ENCODE measurements around the gene ARHGAP9. TPM values are rescaled to one million over a fixed set of nuclear protein-coding genes. Genes with fewer than 3 reads are reported as not detected.
"Not testable (repeated sequence)": the region's sequence is repeated elsewhere in the genome, so short reads cannot be mapped to it uniquely, and the experiment has no call there.

The ARHGAP9 gene
- total RNA-seq, 2 donors from 2014 or later, result 225 to 295 TPM

DNA sequence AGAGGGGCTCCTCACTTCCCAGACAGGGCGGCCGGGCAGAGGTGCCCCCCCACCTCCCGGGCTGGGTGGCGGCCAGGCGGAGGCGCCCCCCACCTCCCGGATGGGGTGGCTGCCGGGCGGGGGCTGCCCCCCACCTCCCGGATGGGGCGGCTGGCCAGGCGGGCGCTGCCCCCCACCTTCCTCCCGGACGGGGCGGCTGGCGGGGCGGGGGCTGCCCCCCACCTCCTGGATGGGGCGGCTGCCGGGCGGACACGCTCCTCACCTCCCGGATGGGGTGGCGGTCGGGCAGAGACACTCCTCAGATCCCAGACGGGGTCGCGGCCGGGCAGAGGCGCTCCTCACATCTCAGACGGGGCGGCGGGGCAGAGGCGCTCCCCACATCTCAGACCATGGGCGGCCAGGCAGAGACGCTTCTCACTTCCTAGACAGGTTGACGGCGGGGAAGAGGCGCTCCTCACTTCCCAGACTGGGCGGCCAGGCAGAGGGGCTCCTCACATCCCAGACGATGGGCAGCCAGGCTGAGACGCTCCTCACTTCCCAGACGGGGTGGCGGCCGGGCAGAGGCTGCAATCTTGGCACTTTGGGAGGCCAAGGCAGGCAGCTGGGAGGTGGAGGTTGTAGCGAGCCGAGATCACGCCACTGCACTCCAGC lies 15.5 kb upstream of the ARHGAP9 start:
- H3K4me1 Mint-ChIP-seq, result peaks cover 18% of the 10 kb centered on the region
- not testable (repeated sequence) for H3K9me3 ChIP-seq (ENCODE audit: control insufficient read depth, low read length, poor library complexity, severe bottlenecking); H3K4me3 Mint-ChIP-seq; DNase-seq; H3K27ac Mint-ChIP-seq; H3K27me3 Mint-ChIP-seq; ATAC-seq
- H3K36me3 Mint-ChIP-seq (ENCODE audit: low read depth), result peaks cover 14% of the 10 kb centered on the region

DNA sequence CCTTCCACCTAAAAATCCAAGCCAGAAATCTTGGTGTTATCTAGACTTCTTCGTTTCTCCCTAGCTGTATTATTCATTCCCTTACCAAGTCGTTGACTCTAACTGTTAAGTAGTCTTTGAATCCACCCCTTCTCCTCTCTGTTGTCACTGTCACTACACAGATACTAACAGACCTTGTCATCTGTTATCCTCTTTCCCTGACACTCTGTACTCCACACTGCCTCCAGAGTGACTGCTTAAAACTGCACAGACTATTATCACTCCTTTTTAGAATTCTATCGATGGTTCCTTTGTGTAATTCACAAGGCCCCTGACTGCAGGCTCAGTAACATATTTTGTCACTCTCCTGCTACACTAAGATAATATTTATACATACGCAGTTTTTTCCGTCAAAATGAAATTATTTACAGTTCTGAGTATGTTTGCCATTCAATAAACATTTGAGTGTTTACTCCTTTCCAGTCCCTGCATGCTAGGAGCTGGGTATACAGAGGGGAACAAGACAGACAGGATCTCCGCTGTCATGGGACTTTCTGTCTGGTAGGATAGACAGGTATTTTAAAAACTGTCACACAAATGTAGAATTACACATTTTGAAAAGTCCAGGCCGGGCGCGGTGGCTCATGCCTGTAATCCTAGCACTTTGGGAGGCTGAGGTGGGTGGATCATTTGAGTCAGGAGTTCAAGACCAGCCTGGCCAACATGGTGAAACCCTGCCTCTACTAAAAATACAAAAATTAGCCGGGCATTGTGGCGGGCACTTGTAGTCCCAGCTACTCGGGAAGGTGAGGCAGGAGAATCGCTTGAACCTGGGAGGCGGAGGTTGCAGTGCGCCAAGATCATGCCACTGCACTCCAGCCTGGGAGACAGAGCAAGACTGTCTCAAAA lies 12.0 kb upstream of the ARHGAP9 start:
- no peak for ATAC-seq
- Mint-ChIP-seq H3K4me1 (peaks cover 26% of the 10 kb centered on the region), H3K36me3 (ENCODE audit: low read depth) (peaks cover 8% of the 10 kb centered on the region), H3K4me3 (peak overlapping the region; percentile 15), H3K27me3 (no peaks in the 10 kb centered on the region), H3K27ac (peak overlapping the region; percentile 71)
- no peak for DNase-seq
- no peaks in the 10 kb centered on the region for H3K9me3 ChIP-seq (ENCODE audit: control insufficient read depth, low read length, poor library complexity, severe bottlenecking)

DNA sequence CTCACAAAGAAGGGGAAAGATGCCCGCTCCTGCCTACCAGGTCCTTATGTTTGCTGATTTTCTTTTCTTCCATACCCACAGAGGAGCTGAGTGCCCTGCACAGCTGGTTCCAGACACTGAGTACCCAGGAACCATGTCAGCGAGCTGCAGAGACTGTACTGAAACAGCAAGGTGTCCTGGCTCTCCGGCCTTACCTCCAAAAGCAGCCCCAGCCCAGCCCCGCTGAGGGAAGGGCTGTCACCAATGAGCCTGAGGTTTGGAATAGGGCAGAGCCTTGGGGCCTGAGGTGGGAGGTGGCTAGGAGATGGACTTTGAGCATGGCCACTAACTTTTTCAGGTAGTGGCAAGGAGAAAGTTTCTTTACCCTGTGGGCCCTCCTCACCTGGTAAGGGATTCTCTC lies 10.5 kb upstream of the ARHGAP9 start:
- H3K36me3 Mint-ChIP-seq (ENCODE audit: low read depth), result peaks cover 8% of the 10 kb centered on the region
- H3K27me3 Mint-ChIP-seq, result no peaks in the 10 kb centered on the region
- ATAC-seq (no peak), DNase-seq (no peak)
- no peaks in the 10 kb centered on the region for H3K9me3 ChIP-seq (ENCODE audit: control insufficient read depth, low read length, poor library complexity, severe bottlenecking)
- H3K27ac Mint-ChIP-seq, result no peak overlapping the region
- H3K4me1 Mint-ChIP-seq, result peaks cover 26% of the 10 kb centered on the region
- H3K4me3 Mint-ChIP-seq, result no peak overlapping the region

DNA sequence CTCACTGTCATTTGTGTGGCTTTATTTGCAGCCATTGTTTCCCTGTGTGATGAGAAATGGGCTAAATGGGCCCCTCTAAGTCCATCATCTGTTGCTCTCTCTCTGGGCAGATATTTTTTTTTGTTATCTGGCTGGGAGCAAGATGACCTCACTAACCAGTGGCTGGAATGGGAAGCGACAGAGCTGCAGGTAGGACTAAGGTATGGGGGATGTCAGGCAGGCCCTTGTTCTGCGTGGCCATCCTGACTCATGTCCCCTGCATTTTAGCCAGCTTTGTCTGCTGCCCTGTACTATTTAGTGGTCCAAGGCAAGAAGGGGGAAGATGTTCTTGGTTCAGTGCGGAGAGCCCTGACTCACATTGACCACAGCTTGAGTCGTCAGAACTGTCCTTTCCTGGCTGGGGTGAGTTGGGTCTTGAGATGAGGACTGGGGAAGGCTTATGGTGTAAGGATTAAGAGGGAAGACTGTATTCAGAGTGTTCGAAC lies 9.5 kb upstream of the ARHGAP9 start:
- peaks cover 8% of the 10 kb centered on the region for H3K36me3 Mint-ChIP-seq (ENCODE audit: low read depth)
- DNase-seq (no peak), ATAC-seq (no peak)
- no peaks in the 10 kb centered on the region for H3K9me3 ChIP-seq (ENCODE audit: control insufficient read depth, low read length, poor library complexity, severe bottlenecking)
- peak overlapping the region; percentile 98 for H3K4me3 Mint-ChIP-seq
- peak overlapping the region; percentile 97 for H3K27ac Mint-ChIP-seq
- no peaks in the 10 kb centered on the region for H3K27me3 Mint-ChIP-seq
- H3K4me1 Mint-ChIP-seq, result peaks cover 26% of the 10 kb centered on the region

DNA sequence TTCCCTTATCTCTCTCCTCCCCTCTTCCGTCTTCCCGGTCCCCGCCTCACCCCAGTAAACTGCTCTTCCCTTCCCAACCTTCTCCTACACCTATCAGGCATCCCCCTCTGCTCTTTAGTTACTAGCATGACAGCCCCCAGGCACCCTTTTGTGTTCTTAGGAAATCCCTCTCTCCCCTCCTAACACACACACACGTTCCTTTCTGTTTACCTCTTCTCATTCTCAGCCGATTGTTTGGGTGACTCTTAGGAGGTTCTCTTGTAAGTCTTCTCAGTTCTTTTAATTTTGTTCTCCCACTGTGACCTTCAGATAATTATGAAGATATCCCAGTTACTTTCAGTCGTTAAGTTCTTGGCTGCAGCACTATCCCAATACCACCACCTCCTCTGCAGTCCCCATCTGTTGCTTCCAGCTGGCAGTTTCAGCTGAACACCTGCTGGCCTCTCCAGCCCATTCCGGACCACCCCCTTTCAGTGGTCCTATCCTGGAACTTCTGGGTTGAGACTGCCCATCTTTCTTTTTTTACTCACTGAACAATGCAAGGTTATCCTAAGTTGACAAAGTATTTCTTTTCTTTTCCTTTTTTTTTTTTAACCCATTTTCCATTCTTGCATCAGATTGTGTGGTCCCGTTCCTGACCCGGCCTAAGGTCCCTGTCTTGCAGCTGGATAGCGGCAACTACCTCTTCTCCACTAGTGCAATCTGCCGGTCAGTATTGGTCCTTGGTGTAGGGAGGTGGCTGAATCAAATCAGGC lies 8.9 kb upstream of the ARHGAP9 start:
- H3K36me3 Mint-ChIP-seq (ENCODE audit: low read depth), result peaks cover 8% of the 10 kb centered on the region
- no peak for DNase-seq
- ATAC-seq, result no peak
- no peaks in the 10 kb centered on the region for H3K9me3 ChIP-seq (ENCODE audit: control insufficient read depth, low read length, poor library complexity, severe bottlenecking)
- H3K27me3 Mint-ChIP-seq, result no peaks in the 10 kb centered on the region
- peak overlapping the region; percentile 98 for H3K4me3 Mint-ChIP-seq
- peaks cover 27% of the 10 kb centered on the region for H3K4me1 Mint-ChIP-seq
- peak overlapping the region; percentile 97 for H3K27ac Mint-ChIP-seq

DNA sequence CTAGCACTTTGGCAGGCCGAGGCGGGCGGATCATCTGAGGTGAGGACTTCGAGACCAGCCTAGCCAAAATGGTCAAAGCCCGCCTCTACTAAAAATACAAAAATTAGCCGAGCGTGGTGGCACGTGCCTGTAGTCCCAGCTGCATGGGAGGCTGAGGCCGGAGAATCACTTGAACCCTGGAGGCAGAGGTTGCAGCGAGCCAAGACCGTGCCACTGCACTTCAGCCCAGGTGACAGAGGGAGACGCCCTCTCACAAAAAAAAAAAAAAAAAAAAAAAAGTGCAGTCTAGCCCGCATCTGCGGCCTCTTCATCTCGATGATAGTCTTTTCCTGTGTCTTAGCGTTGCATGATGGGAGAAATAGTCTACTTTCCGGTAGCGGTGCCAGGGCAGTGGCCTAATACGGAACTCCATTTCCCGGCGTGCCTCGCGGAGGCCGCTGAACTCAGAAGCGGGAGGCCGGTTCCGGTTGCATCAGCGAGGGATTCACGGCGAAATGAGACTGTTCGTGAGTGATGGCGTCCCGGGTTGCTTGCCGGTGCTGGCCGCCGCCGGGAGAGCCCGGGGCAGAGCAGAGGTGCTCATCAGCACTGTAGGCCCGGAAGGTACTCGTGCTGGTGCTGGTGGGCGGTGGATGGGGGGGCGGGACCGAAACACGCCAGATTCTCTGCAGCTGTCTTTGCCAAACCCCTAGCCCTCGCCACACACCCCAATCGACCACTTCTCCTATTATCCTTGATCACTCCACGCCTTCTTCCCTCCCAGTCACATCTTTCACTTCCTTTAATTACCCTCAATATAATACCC lies 8.1 kb upstream of the ARHGAP9 start, which contains the start of gene MARS1:
Gene MARS1 (plus strand): TSS at position 472 of the 805 bp plus-strand sequence. CDS start 23 bp downstream, at position 495.
- H3K9me3 ChIP-seq (ENCODE audit: control insufficient read depth, low read length, poor library complexity, severe bottlenecking), result no peaks in the 10 kb centered on the region
- Mint-ChIP-seq H3K27ac (peak within 1 kb of the TSS; percentile 97), H3K4me1 (peaks cover 31% of the 10 kb centered on the region), H3K27me3 (no peaks in the 10 kb centered on the region), H3K4me3 (peak within 1 kb of the TSS; percentile 98), H3K36me3 (ENCODE audit: low read depth) (peaks cover 8% of the 10 kb centered on the region)
- DNase-seq (peak; percentile 80 to 87 (median 82)), ATAC-seq (peak; percentile 98)

DNA sequence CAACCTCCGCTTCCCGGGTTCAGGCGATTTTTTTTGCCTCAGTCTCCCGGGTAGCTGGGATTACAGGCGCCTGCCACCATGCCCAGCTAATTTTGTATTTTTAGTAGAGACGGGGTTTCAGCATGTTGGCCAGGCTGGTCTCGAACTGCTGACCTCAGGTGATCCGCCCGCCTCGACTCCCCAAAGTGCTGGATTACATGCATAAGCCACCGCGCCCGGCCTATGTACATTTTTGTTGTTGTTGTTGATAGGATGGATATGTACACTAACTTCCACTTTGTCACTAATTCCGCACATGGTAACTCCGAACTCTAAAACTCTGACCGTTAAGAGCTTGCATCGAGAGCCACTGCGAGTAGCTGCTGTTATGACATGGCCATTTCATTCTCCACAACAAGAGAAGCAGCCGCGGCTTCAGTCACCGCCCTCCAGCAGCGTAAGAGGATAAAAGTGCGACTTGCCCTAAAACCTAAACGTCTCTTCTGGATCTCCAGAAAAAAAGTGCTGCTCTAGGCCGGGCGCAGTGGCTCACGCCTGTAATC lies 7.5 kb upstream of the ARHGAP9 start:
- H3K4me3 Mint-ChIP-seq, result no peak overlapping the region

DNA sequence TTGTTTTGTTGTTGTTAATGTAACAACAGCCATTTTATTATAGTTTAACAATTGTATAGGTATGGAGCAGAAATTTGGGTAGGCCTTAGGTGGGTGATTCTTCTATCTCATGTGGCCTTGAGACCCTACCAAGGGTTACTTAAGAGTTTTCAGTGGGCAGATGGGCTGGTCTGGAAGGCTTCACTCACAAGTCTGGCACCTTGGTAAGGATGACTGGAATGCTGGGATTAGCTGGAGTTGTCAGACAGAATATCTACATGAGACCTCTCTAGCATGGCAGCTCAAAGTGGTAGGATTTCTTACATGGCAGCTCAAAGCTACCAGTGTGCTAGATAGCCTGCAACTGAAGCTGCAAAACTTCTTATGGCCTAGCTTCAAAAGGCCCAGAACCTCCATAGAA lies 6.0 kb upstream of the ARHGAP9 start:
- peaks cover 2% of the 10 kb centered on the region for H3K36me3 Mint-ChIP-seq (ENCODE audit: low read depth)
- no peak overlapping the region for H3K4me3 Mint-ChIP-seq
- H3K9me3 ChIP-seq (ENCODE audit: control insufficient read depth, low read length, poor library complexity, severe bottlenecking), result no peaks in the 10 kb centered on the region
- H3K4me1 Mint-ChIP-seq, result peaks cover 32% of the 10 kb centered on the region
- ATAC-seq (no peak), DNase-seq (no peak)
- H3K27ac Mint-ChIP-seq, result no peak overlapping the region
- no peaks in the 10 kb centered on the region for H3K27me3 Mint-ChIP-seq

More for the DNA sequence above, 7.5 kb upstream of the ARHGAP9 start:
- H3K36me3 Mint-ChIP-seq (ENCODE audit: low read depth), result peaks cover 8% of the 10 kb centered on the region
- no peaks in the 10 kb centered on the region for H3K27me3 Mint-ChIP-seq
- ATAC-seq, result no peak
- DNase-seq, result no peak
- H3K9me3 ChIP-seq (ENCODE audit: control insufficient read depth, low read length, poor library complexity, severe bottlenecking), result no peaks in the 10 kb centered on the region
- H3K4me1 Mint-ChIP-seq, result peaks cover 28% of the 10 kb centered on the region
- peak overlapping the region; percentile 97 for H3K27ac Mint-ChIP-seq

DNA sequence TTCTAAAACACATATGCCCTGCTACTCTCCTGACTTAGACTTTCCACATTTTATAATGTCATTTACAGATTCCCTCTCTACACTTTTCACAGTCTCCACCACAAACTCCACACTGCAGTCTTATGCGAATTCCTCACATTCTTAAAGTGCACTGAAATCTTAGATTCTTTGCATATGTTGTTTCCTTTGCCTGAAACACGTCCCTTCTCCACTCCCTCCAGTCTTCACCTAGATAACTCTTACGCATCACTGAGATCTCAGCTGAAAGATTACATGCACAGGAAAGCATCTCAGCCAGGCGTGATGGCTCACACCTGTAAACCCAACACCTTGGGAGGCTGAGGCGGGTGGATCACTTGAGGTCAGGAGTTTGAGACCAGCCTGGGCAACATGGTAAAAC lies 3.8 kb upstream of the ARHGAP9 start:
- H3K4me3 Mint-ChIP-seq, result no peak overlapping the region
- peaks cover 2% of the 10 kb centered on the region for H3K36me3 Mint-ChIP-seq (ENCODE audit: low read depth)
- ATAC-seq, result no peak
- no peak for DNase-seq
- peak overlapping the region; percentile 100 for H3K27ac Mint-ChIP-seq
- H3K4me1 Mint-ChIP-seq, result peaks cover 42% of the 10 kb centered on the region
- no peaks in the 10 kb centered on the region for H3K27me3 Mint-ChIP-seq
- H3K9me3 ChIP-seq (ENCODE audit: control insufficient read depth, low read length, poor library complexity, severe bottlenecking), result no peaks in the 10 kb centered on the region

DNA sequence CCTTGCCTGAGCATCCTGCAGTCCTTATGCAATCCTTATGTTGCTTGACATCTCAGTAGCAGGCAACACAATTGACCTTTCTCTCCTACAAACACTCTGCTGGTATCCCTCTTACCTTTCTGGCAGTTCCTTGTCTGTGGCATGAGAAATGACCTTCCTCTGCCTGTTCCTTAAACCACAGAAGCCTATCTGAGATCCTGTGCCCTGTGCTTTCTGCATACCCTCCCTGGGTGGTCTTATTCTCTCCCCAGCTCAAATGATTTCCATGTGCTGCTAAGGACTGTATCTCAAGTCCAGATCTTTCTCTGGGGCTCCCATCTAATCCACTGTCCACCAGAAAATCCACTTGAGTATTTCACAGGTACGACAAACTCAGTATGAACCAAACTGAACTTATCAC lies 2.0 kb upstream of the ARHGAP9 start:
- DNase-seq (no peak), ATAC-seq (no peak)
- peak overlapping the region; percentile 100 for H3K27ac Mint-ChIP-seq
- no peaks in the 10 kb centered on the region for H3K9me3 ChIP-seq (ENCODE audit: control insufficient read depth, low read length, poor library complexity, severe bottlenecking)
- peaks cover 3% of the 10 kb centered on the region for H3K36me3 Mint-ChIP-seq (ENCODE audit: low read depth)
- H3K4me1 Mint-ChIP-seq, result peaks cover 52% of the 10 kb centered on the region
- H3K27me3 Mint-ChIP-seq, result no peaks in the 10 kb centered on the region
- no peak overlapping the region for H3K4me3 Mint-ChIP-seq

DNA sequence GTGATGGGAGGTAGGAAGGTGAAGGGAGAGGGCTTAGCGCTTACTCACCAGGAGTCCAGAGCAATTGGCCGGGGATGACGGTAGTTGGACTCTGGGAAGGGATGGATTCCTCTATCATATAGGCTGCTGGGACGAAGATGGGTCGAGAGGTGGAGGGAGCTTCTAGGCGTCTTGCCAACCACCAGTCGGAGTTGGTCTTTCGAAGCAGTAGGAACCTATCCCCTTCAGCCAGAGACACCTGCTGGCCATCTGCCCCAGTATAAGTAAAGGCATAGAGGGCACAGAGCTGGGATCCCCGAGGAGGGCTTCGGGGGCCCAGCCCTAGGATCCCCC lies 657 bp downstream of the ARHGAP9 start:
- Mint-ChIP-seq H3K4me3 (peak overlapping the region; percentile 98), H3K27me3 (no peaks in the 10 kb centered on the region), H3K36me3 (ENCODE audit: low read depth) (peaks cover 11% of the 10 kb centered on the region), H3K27ac (peak overlapping the region; percentile 100), H3K4me1 (peaks cover 68% of the 10 kb centered on the region)
- DNase-seq, result no peak
- H3K9me3 ChIP-seq (ENCODE audit: control insufficient read depth, low read length, poor library complexity, severe bottlenecking), result no peaks in the 10 kb centered on the region
- no peak for ATAC-seq

All from T-helper 17 cell (primary cell).